Endothelial cell (in vitro differentiated cells): Measurements from ENCODE around the gene CXCL17. TPM values are rescaled to one million over a fixed set of nuclear protein-coding genes. Genes with fewer than 3 reads are reported as not detected.

Experiments
- DNase-seq: peaks from one replicate; pipeline ENCODE4 v3.0.0; 2021; ENCODE audit warnings: low spot score
- H3K27ac Mint-ChIP-seq: one replicate; pipeline ENCODE4 v1.8.0; 2021; ENCODE audit warnings: mixed read lengths, inconsistent platforms; ENCODE audit not compliant: unreplicated experiment
- H3K27me3 Mint-ChIP-seq: one replicate; pipeline ENCODE4 v1.8.0; 2021; ENCODE audit warnings: mild to moderate bottlenecking, moderate library complexity, mixed read lengths, inconsistent platforms; ENCODE audit not compliant: unreplicated experiment
- H3K36me3 Mint-ChIP-seq: one replicate; pipeline ENCODE4 v1.8.0; 2021; ENCODE audit warnings: mild to moderate bottlenecking, low read depth, mixed read lengths, inconsistent platforms; ENCODE audit not compliant: unreplicated experiment
- H3K4me1 Mint-ChIP-seq: one replicate; pipeline ENCODE4 v1.8.0; 2021; ENCODE audit warnings: mild to moderate bottlenecking, mixed read lengths, inconsistent platforms; ENCODE audit not compliant: unreplicated experiment
- H3K4me3 Mint-ChIP-seq: one replicate; pipeline ENCODE4 v1.8.0; 2021; ENCODE audit warnings: mild to moderate bottlenecking, mixed read lengths, inconsistent platforms; ENCODE audit not compliant: unreplicated experiment
- H3K9me3 Mint-ChIP-seq: one replicate; pipeline ENCODE4 v1.8.0; 2021; ENCODE audit warnings: mixed read lengths, inconsistent platforms; ENCODE audit not compliant: unreplicated experiment
- total RNA-seq: library from RNA; stranded (reverse); fragmentation: NEBNext Ultra II Directional; extraction: Animal tissue kit (Norgen Biotek cat#: 25700); gene quantifications from one replicate; pipeline ENCODE4 v1.2.1, GENCODE V29; 2021; ENCODE audit not compliant: unreplicated experiment
- TF ChIP-seq, protein P1 (sequence below): fragments of 200-600 bp; sonication (generic); IDR thresholded peaks from one replicate; pipeline ENCODE4 v1.5.0; 2021; ENCODE audit warnings: antibody characterized with exemption; ENCODE audit not compliant: unreplicated experiment

CXCL17 gene
- total RNA-seq, 1 donor from 2014 or later = not detected

DNA sequence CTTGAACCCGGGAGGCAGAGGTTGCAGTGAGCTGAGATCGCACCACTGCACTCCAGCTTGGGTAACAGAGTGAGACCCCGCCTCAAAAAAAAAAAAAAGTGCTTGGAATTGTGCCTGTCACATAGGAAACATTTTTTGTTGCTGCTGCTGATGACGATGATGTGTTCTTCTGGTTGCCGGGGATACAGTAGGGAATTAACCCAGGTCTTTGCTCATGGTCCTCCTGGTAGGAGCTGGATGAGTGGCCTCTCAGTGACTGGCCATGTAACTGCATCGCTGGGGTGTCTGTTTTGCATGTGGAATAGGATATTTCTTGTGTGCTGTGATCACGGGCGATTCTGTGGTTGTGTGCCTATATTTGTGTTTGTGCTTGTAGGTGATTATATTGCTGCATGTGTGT lies 48.0 kb downstream of the CXCL17 start:
- H3K27ac Mint-ChIP-seq = peak overlapping the region; percentile 67
- H3K4me3 Mint-ChIP-seq = peak overlapping the region; percentile 73
- peaks cover 3% of the 10 kb centered on the region for H3K36me3 Mint-ChIP-seq
- peaks cover 20% of the 10 kb centered on the region for H3K27me3 Mint-ChIP-seq
- TF ChIP-seq, protein P1, sequence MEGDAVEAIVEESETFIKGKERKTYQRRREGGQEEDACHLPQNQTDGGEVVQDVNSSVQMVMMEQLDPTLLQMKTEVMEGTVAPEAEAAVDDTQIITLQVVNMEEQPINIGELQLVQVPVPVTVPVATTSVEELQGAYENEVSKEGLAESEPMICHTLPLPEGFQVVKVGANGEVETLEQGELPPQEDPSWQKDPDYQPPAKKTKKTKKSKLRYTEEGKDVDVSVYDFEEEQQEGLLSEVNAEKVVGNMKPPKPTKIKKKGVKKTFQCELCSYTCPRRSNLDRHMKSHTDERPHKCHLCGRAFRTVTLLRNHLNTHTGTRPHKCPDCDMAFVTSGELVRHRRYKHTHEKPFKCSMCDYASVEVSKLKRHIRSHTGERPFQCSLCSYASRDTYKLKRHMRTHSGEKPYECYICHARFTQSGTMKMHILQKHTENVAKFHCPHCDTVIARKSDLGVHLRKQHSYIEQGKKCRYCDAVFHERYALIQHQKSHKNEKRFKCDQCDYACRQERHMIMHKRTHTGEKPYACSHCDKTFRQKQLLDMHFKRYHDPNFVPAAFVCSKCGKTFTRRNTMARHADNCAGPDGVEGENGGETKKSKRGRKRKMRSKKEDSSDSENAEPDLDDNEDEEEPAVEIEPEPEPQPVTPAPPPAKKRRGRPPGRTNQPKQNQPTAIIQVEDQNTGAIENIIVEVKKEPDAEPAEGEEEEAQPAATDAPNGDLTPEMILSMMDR = no peak
- DNase-seq = no peak
- peaks cover 29% of the 10 kb centered on the region for H3K4me1 Mint-ChIP-seq
- H3K9me3 Mint-ChIP-seq = no peaks in the 10 kb centered on the region

DNA sequence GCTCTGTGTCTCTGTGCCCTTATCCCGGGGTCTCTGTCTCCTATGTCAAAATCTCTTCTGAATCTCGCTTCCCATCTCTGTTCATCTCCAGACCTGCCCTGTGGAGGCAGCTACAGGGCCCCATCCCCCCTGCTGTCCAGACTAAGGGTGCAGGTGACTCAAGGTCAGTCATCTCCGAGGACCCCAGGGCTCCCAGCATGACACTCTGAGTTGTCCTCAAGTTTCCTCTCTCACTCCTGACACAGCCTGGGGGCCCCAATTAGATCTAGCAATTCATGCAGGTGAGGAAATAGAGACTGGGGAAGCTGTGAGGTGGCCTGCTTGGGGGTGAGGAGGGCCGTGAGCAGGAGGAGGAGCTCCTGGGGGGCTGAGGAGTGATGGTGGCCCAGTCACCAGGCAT lies 50.6 kb downstream of the CXCL17 start:
- Mint-ChIP-seq H3K9me3 (no peaks in the 10 kb centered on the region), H3K36me3 (peaks cover 3% of the 10 kb centered on the region), H3K27ac (no peak overlapping the region), H3K4me1 (peaks cover 14% of the 10 kb centered on the region), H3K27me3 (peaks cover 10% of the 10 kb centered on the region), H3K4me3 (no peak overlapping the region)
- TF ChIP-seq, protein P1 = no peak
- DNase-seq = no peak

GRCh38 chr19:42389899-42390298 lies 52.8 kb downstream of the CXCL17 start, which contains the start of gene CNFN:
TSS of gene CNFN (minus strand) at chr19:42390297. CDS start at chr19:42389037, 1,260 bp downstream.
- peak within 1 kb of the TSS; percentile 22 for H3K4me3 Mint-ChIP-seq
- peaks cover 5% of the 10 kb centered on the region for H3K4me1 Mint-ChIP-seq
- DNase-seq = no peak
- TF ChIP-seq, protein P1 = no peak
- peaks cover 3% of the 10 kb centered on the region for H3K36me3 Mint-ChIP-seq
- no peak within 1 kb of the TSS for H3K27ac Mint-ChIP-seq
- peaks cover 10% of the 10 kb centered on the region for H3K27me3 Mint-ChIP-seq
- no peaks in the 10 kb centered on the region for H3K9me3 Mint-ChIP-seq

DNA sequence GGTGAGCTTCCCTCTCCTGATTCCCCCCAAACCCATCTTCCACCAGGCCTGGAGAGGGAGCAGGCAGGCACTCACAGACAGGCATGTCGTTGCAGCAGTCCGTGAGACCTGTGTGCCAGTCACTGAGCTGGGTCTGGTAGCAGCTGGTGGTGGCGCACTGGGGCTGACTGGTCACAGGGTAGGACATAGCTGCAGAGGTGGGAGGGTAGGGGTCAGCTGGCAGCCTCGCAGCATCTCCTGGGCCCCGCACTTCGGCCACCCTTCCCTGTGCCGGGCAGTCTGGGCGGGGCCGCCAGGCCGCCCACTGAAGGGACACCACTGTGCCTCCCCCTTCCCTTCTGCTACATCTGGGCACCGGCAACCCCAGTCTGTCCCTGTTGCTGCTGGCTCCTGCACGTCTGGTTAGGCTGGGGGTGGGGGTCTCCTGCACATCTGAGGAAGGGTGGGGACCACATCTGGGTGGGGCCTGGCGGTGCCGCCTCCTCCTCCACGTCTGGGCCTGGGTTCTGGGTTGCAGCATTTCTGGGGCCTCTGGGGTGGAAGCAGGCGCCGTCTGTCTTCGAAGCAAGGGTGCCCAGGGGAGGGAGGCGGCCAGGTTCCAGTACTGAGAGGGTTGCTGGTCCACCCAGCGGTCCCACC lies 53.8 kb downstream of the CXCL17 start:
- TF ChIP-seq, protein P1 = no peak
- Mint-ChIP-seq H3K27me3 (peaks cover 9% of the 10 kb centered on the region), H3K4me1 (peaks cover 3% of the 10 kb centered on the region), H3K27ac (no peak overlapping the region), H3K36me3 (peaks cover 3% of the 10 kb centered on the region), H3K9me3 (no peaks in the 10 kb centered on the region), H3K4me3 (no peak overlapping the region)
- no peak for DNase-seq

DNA sequence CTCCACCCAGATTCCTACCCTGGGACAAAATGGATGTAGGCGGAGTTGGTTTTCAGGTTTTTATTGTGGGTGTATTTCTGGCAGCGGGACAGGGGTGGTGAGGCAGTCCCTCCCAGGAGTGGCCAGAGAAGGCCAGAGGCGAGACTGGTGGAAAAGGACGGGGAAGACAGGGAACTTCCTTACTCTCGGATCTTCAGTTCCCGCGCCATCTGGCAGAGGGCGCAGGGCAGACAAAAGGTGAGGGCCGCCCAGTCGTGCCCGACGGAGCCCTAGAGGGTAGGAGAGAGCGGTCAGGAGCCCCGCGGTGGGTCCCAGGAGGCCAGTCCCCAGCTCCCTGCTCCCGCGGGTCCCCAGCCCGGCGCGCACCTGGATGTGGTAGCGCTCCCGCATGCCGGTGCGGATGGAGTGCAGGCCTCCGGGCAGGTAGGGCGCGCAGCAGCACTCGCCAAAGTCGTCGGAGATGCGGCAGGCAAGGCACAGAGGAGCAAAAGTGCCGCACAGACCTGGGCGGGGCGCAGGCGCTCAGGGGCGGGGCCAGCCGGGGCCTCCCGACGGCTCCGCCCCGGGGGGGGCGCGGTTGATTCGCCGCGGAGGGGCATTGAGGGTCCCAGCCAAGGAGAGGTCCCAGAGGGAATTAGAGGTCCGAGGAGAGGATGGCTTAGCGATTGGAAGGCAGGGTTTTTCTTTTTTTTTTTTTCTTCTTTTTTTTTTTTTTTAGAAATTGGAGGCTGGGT lies 55.6 kb downstream of the CXCL17 start:
- H3K27ac Mint-ChIP-seq = peak overlapping the region; percentile 67

More for the DNA sequence above, 55.6 kb downstream of the CXCL17 start:
- Mint-ChIP-seq H3K9me3 (no peaks in the 10 kb centered on the region), H3K27me3 (peaks cover 7% of the 10 kb centered on the region), H3K36me3 (peaks cover 3% of the 10 kb centered on the region), H3K4me1 (peaks cover 3% of the 10 kb centered on the region), H3K4me3 (peak overlapping the region; percentile 85)
- TF ChIP-seq, protein P1 = peak; percentile 54
- DNase-seq = peak; percentile 80
